Measurements from ENCODE around the gene SMYD3. TPM values are rescaled to one million over a fixed set of nuclear protein-coding genes. Genes with fewer than 3 reads are reported as not detected.
"Not testable (repeated sequence)": the region's sequence is repeated elsewhere in the genome, so short reads cannot be mapped to it uniquely, and the experiment has no call there.

SMYD3 gene
- total and polyA plus RNA-seq, 4 donors, result 10.5 to 40.1 (median 32.5) TPM

DNA sequence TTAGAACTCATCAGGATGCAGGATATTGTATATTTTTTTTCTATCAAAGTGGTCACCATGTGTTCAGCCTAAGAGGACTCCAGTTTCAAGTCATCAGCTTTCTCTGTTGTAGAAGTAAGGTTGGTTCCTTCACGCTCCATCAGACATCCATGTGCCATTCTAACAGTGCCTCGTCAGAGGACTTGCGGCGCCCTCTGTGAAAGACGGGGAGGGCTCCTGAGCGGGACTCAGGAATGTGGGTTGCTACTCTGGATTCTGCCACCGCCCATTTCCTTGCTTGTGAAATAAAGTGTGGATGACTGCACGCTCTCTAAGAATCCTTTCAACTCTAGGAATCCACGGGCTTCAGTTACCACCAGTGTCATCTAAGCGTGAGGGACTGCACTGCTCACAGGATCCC, 758.8 kb downstream of the SMYD3 start:
- Histone ChIP-seq H3K27ac (ENCODE audit: low read depth in 1 of 2, low read length in 1 of 2) (no peak overlapping the region), H3K9me3 (ENCODE audit: control insufficient read depth in 4 of 4, insufficient read depth in 3 of 4, low read length in 3 of 4) (peaks cover 0 to 6% (median 1%) of the 10 kb centered on the region in 4 donors), H3K9ac (ENCODE audit: insufficient read depth in 1 of 2, low read length in 2 of 2) (no peak overlapping the region), H3K36me3 (ENCODE audit: control insufficient read depth in 4 of 4, insufficient read depth in 4 of 4, low read length in 4 of 4) (peaks cover 0 to 3% (median 0%) of the 10 kb centered on the region in 4 donors), H3K27me3 (ENCODE audit: control insufficient read depth in 3 of 3, insufficient read depth in 3 of 3, low read length in 2 of 3) (no peaks in the 10 kb centered on the region), H3K4me1 (ENCODE audit: control insufficient read depth in 5 of 5, insufficient read depth in 5 of 5, low read length in 5 of 5) (peaks cover 0 to 6% (median 0%) of the 10 kb centered on the region in 5 donors), H3K4me3 (no peak overlapping the region)
- no peak for DNase-seq
- ATAC-seq (ENCODE audit: insufficient read depth, low FRiP score), result no peak
- TF ChIP-seq, protein P1, sequence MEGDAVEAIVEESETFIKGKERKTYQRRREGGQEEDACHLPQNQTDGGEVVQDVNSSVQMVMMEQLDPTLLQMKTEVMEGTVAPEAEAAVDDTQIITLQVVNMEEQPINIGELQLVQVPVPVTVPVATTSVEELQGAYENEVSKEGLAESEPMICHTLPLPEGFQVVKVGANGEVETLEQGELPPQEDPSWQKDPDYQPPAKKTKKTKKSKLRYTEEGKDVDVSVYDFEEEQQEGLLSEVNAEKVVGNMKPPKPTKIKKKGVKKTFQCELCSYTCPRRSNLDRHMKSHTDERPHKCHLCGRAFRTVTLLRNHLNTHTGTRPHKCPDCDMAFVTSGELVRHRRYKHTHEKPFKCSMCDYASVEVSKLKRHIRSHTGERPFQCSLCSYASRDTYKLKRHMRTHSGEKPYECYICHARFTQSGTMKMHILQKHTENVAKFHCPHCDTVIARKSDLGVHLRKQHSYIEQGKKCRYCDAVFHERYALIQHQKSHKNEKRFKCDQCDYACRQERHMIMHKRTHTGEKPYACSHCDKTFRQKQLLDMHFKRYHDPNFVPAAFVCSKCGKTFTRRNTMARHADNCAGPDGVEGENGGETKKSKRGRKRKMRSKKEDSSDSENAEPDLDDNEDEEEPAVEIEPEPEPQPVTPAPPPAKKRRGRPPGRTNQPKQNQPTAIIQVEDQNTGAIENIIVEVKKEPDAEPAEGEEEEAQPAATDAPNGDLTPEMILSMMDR (IDR thresholded peaks at IDR 0.05; ENCODE audit: control extremely low read depth, extremely low read depth), result no peak
- WGBS, 2 donors, result 73 to 77% methylated on average over 10 of the region's 10 CpGs

- H3K4me1 ChIP-seq (ENCODE audit: control insufficient read depth in 5 of 5, insufficient read depth in 5 of 5, low read length in 5 of 5), result no peaks in the 10 kb centered on the region
- TF ChIP-seq, protein P1 (IDR thresholded peaks at IDR 0.05; ENCODE audit: control extremely low read depth, extremely low read depth), result no peak
- DNase-seq (no peak), ATAC-seq (ENCODE audit: insufficient read depth, low FRiP score) (no peak)
- no peak overlapping the region for H3K27ac ChIP-seq (ENCODE audit: low read depth in 1 of 2, low read length in 1 of 2)
- no peaks in the 10 kb centered on the region for H3K36me3 ChIP-seq (ENCODE audit: control insufficient read depth in 4 of 4, insufficient read depth in 4 of 4, low read length in 4 of 4)
- H3K9ac ChIP-seq (ENCODE audit: insufficient read depth in 1 of 2, low read length in 2 of 2), result no peak overlapping the region
- no peaks in the 10 kb centered on the region for H3K9me3 ChIP-seq (ENCODE audit: control insufficient read depth in 4 of 4, insufficient read depth in 3 of 4, low read length in 3 of 4)
- no peak overlapping the region for H3K4me3 ChIP-seq
- WGBS, 2 donors, result 81 to 82% methylated on average over 9 of the region's 9 CpGs
- H3K27me3 ChIP-seq (ENCODE audit: control insufficient read depth in 3 of 3, insufficient read depth in 3 of 3, low read length in 2 of 3), result no peaks in the 10 kb centered on the region
Measured at GRCh38 chr1:245742896-245743295, 764.2 kb downstream of the SMYD3 start.

- not testable (repeated sequence) for H3K27ac ChIP-seq (ENCODE audit: low read depth in 1 of 2, low read length in 1 of 2); H3K9ac ChIP-seq (ENCODE audit: insufficient read depth in 1 of 2, low read length in 2 of 2); H3K4me1 ChIP-seq (ENCODE audit: control insufficient read depth in 5 of 5, insufficient read depth in 5 of 5, low read length in 5 of 5); H3K4me3 ChIP-seq; H3K36me3 ChIP-seq (ENCODE audit: control insufficient read depth in 4 of 4, insufficient read depth in 4 of 4, low read length in 4 of 4); H3K27me3 ChIP-seq (ENCODE audit: control insufficient read depth in 3 of 3, insufficient read depth in 3 of 3, low read length in 2 of 3); H3K9me3 ChIP-seq (ENCODE audit: control insufficient read depth in 4 of 4, insufficient read depth in 3 of 4, low read length in 3 of 4); DNase-seq; ATAC-seq (ENCODE audit: insufficient read depth, low FRiP score)
- WGBS, 2 donors, result 100% methylated on average over 1 of the region's 1 CpG
Measured at GRCh38 chr1:245740336-245740735, 766.7 kb downstream of the SMYD3 start.

GRCh38 chr1:245730801-245731200, 776.3 kb downstream of the SMYD3 start:
- Histone ChIP-seq H3K36me3 (ENCODE audit: control insufficient read depth in 4 of 4, insufficient read depth in 4 of 4, low read length in 4 of 4) (no peaks in the 10 kb centered on the region), H3K9ac (ENCODE audit: insufficient read depth in 1 of 2, low read length in 2 of 2) (no peak overlapping the region), H3K4me1 (ENCODE audit: control insufficient read depth in 5 of 5, insufficient read depth in 5 of 5, low read length in 5 of 5) (peaks cover 0 to 8% (median 0%) of the 10 kb centered on the region in 5 donors), H3K27me3 (ENCODE audit: control insufficient read depth in 3 of 3, insufficient read depth in 3 of 3, low read length in 2 of 3) (no peaks in the 10 kb centered on the region), H3K27ac (ENCODE audit: low read depth in 1 of 2, low read length in 1 of 2) (no peak overlapping the region), H3K9me3 (ENCODE audit: control insufficient read depth in 4 of 4, insufficient read depth in 3 of 4, low read length in 3 of 4) (peaks cover 0 to 6% (median 1%) of the 10 kb centered on the region in 4 donors), H3K4me3 (no peak overlapping the region)
- no peak for DNase-seq
- TF ChIP-seq, protein P1 (IDR thresholded peaks at IDR 0.05; ENCODE audit: control extremely low read depth, extremely low read depth), result no peak
- no peak for ATAC-seq (ENCODE audit: insufficient read depth, low FRiP score)
- WGBS, 2 donors, result 90 to 95% methylated on average over 2 of the region's 2 CpGs

- WGBS, 2 donors, result 92 to 98% methylated on average over 3 of the region's 3 CpGs
- H3K27me3 ChIP-seq (ENCODE audit: control insufficient read depth in 3 of 3, insufficient read depth in 3 of 3, low read length in 2 of 3); H3K4me1 ChIP-seq (ENCODE audit: control insufficient read depth in 5 of 5, insufficient read depth in 5 of 5, low read length in 5 of 5); ATAC-seq (ENCODE audit: insufficient read depth, low FRiP score); H3K36me3 ChIP-seq (ENCODE audit: control insufficient read depth in 4 of 4, insufficient read depth in 4 of 4, low read length in 4 of 4); H3K27ac ChIP-seq (ENCODE audit: low read depth in 1 of 2, low read length in 1 of 2); H3K9me3 ChIP-seq (ENCODE audit: control insufficient read depth in 4 of 4, insufficient read depth in 3 of 4, low read length in 3 of 4); H3K4me3 ChIP-seq; DNase-seq; H3K9ac ChIP-seq (ENCODE audit: insufficient read depth in 1 of 2, low read length in 2 of 2): not testable (repeated sequence)
Measured at GRCh38 chr1:245728035-245728434, 779.0 kb downstream of the SMYD3 start.
